Activated B cell treated with CpG ODN at 0.5 μM for 24 hours (primary cell): ENCODE data around the gene CDC42EP4. TPM values are rescaled to one million over a fixed set of nuclear protein-coding genes. Genes with fewer than 3 reads are reported as not detected.
"Not testable (repeated sequence)": the region's sequence is repeated elsewhere in the genome, so short reads cannot be mapped to it uniquely, and the experiment has no call there.

Experiments used
- ATAC-seq: fragments of 200-7000 bp; cut with Tn5 transposase; one replicate; pipeline ENCODE4 v1.10.0; 2021; ENCODE audit warnings: low read depth, mild to moderate bottlenecking, moderate library complexity
- CTCF ChIA-PET: fragments of 350-600 bp; sonication (Branson Sonifier 250); formaldehyde crosslinking; loops from one replicate; lab custom pipeline; 2021; ENCODE audit warnings: antibody characterized with exemption; lab: Charles Lee
- POLR2A ChIA-PET: fragments of 350-600 bp; sonication (Branson Sonifier 250); formaldehyde crosslinking; loops from one replicate; lab custom pipeline; 2021; ENCODE audit warnings: antibody characterized with exemption; lab: Charles Lee
- DNase-seq: peaks from one replicate; pipeline ENCODE4 v3.0.0; 2022
- H3K27ac Mint-ChIP-seq: one replicate; pipeline ENCODE4 v1.8.0; 2020; ENCODE audit warnings: mixed read lengths
- H3K27me3 Mint-ChIP-seq: one replicate; pipeline ENCODE4 v1.8.0; 2021; ENCODE audit warnings: mixed read lengths
- H3K36me3 Mint-ChIP-seq: one replicate; pipeline ENCODE4 v1.8.0; 2021; ENCODE audit warnings: low read depth, mixed read lengths
- H3K4me1 Mint-ChIP-seq: one replicate; pipeline ENCODE4 v1.8.0; 2021; ENCODE audit warnings: mixed read lengths
- H3K4me3 Mint-ChIP-seq: one replicate; pipeline ENCODE4 v1.8.0; 2020; ENCODE audit warnings: mild to moderate bottlenecking, mixed read lengths
- H3K9me3 Mint-ChIP-seq: one replicate; pipeline ENCODE4 v1.8.0; 2020; ENCODE audit warnings: mixed read lengths
- CTCF ChIP-seq: fragments of 200-600 bp; IDR thresholded peaks from one replicate; pipeline ENCODE4 v1.8.0; 2022; ENCODE audit warnings: antibody characterized with exemption, mild to moderate bottlenecking
- intact Hi-C: fragments of 100-400 bp; cut with micrococcal nuclease; formaldehyde crosslinking; loops from one replicate; pipeline ENCODE4 v1.15.1; 2024
- total RNA-seq: library from RNA; stranded (reverse); gene quantifications from 2 replicates; pipeline ENCODE4 v1.2.3, GENCODE V29; 2022

The CDC42EP4 gene
- total RNA-seq, 1 donor from 2014 or later = 0.95 TPM

DNA sequence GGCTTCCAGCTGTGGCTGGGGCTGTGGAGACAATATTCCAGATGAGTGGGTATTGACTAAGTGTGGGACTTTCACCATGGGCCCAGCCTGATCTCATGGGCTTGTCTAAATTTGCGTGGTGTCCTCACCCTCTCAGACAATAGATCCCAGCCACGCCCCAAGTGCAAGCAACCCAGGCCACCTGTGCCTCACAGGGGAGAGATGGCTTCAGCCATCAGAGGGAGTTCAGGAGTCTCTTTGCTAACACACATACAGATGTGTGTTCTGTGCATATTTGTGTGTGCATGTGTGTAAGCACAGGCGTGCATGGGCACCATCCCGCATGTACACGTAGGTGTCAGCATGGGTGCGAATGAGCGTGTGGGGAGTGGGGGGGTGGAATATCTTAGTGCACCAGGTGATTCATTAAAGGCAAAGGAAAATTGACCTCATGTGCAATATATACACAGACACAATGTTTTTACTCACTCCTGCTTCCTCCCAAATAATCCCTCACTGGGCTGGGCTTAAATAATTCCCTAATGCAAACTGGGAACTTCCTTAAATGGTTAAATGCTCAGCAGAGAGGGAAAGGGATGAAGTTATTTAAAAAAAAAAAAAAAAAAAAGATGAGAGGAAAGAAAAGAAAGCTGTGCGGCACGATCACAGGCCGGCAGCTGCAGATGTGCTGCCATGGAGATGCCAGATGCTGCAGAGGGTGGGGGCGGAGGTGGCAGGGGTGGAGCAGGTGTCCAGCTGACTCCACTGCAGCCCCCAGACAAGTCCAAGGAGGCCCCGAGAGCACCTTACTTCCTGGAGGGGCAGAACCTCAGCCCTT is 24.0 kb upstream of the CDC42EP4 start:
- TF ChIP-seq CTCF = no peak
- Mint-ChIP-seq H3K9me3 (no peaks in the 10 kb centered on the region), H3K27ac (no peak overlapping the region), H3K4me1 (no peaks in the 10 kb centered on the region), H3K36me3 (peaks cover 1% of the 10 kb centered on the region), H3K4me3 (no peak overlapping the region), H3K27me3 (no peaks in the 10 kb centered on the region)
- DNase-seq (no peak), ATAC-seq (no peak)
- ChIA-PET CTCF (no interaction called here), POLR2A (interaction anchor here (0.7 kb wide), 1 partner anchor 56 kb away, joined by 7 read pairs; no protein-coding TSS in a partner anchor)
- intact Hi-C loops = no loop called here

GRCh38 chr17:73334771-73335513 is 23.1 kb upstream of the CDC42EP4 start:
- DNase-seq = no peak
- POLR2A ChIA-PET = no interaction called here
- Mint-ChIP-seq H3K27ac (no peak overlapping the region), H3K36me3 (peaks cover 1% of the 10 kb centered on the region), H3K27me3 (no peaks in the 10 kb centered on the region), H3K4me3 (no peak overlapping the region), H3K4me1 (no peaks in the 10 kb centered on the region), H3K9me3 (no peaks in the 10 kb centered on the region)
- ATAC-seq = no peak
- no peak for TF ChIP-seq CTCF
- intact Hi-C loops = no loop called here
- CTCF ChIA-PET = no interaction called here

- CTCF ChIA-PET, H3K36me3 Mint-ChIP-seq, DNase-seq, H3K9me3 Mint-ChIP-seq, H3K4me1 Mint-ChIP-seq, ATAC-seq, POLR2A ChIA-PET, H3K27ac Mint-ChIP-seq, H3K4me3 Mint-ChIP-seq, intact Hi-C loops, H3K27me3 Mint-ChIP-seq: not testable (repeated sequence)
Observed at GRCh38 chr17:73333445-73333844, 21.6 kb upstream of the CDC42EP4 start.

GRCh38 chr17:73331060-73331459 is 19.3 kb upstream of the CDC42EP4 start:
- Mint-ChIP-seq H3K4me1 (no peaks in the 10 kb centered on the region), H3K4me3 (no peak overlapping the region), H3K27me3 (peaks cover 6% of the 10 kb centered on the region), H3K36me3 (no peaks in the 10 kb centered on the region), H3K27ac (no peak overlapping the region), H3K9me3 (no peaks in the 10 kb centered on the region)
- DNase-seq (no peak), ATAC-seq (no peak)
- no peak for TF ChIP-seq CTCF
- intact Hi-C loops = no loop called here
- CTCF ChIA-PET = no interaction called here
- POLR2A ChIA-PET = no interaction called here

DNA sequence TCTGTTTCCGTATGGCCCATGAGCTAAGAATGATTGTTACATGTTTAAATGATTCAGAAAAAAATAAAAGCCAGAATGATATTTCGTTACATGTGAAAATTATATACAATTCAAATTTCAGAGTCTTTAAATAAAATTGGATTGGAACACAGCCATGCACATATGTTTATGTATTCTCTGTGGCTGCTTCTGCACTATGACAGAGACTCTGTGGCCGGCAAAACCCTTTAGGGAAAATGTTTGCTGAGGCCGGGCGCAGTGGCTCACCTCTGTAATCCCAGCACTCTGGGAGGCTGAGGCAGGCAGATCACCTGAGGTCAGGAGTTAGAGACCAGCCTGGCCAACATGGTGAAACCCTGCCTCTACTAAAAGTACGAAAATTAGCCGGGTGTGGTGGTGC is 15.9 kb upstream of the CDC42EP4 start:
- Mint-ChIP-seq H3K27me3 (peaks cover 13% of the 10 kb centered on the region), H3K4me3 (no peak overlapping the region), H3K36me3 (no peaks in the 10 kb centered on the region), H3K9me3 (no peaks in the 10 kb centered on the region), H3K4me1 (no peaks in the 10 kb centered on the region), H3K27ac (no peak overlapping the region)
- no peak for TF ChIP-seq CTCF
- ChIA-PET POLR2A (no interaction called here), CTCF (no interaction called here)
- ATAC-seq = no peak
- no peak for DNase-seq
- intact Hi-C loops = no loop called here
